Fibroblast of skin of right quadriceps (primary cell): Measurements from ENCODE around the gene SPACA7.
"Not testable (repeated sequence)": the region's sequence is repeated elsewhere in the genome, so short reads cannot be mapped to it uniquely, and the experiment has no call there.

Source experiments
- DNase-seq: peaks from one replicate; pipeline ENCODE4 v3.0.0-alpha.2; 2013

Gene SPACA7

DNA sequence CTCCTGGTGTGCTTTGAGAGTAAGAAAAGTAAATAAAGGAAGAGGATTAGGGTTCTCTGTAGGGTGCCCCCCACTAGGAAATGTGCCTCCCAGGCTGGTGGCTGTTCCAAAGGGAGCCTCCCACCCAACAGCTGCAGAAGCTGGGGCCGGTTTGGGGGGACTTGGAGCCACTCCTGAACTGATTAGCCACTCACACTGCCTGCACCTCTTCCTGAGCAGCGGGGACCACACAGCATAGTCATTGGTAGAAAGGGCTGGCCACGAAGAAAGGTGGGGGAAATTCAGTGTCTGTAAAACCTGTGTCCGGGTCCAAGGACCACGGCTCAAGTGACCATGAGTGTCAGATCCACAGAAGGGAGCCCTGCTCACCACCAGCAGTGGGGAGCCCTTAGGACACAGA is 55.6 kb downstream of the SPACA7 start:
- DNase-seq: no peak

DNA sequence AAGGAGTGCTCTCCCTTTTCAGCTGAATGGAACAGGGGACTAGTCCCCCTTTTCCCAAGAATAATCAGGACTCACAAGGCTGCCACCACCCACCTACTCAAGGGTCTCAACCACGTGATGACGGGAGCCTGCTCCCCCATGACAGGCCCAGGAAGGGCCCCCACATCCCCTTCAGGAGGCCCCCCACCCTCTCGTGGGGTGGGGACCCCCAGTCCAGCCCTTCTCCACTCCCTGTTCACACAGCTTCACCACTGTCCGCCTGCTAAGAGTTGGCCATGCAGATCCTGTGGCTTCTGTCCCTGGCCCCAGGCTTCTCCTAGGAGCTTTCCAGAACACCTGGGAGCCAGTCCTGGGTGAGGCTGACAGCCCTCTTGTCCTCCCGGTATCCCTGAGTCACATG is 56.6 kb downstream of the SPACA7 start:
- not testable (repeated sequence) for DNase-seq

DNA sequence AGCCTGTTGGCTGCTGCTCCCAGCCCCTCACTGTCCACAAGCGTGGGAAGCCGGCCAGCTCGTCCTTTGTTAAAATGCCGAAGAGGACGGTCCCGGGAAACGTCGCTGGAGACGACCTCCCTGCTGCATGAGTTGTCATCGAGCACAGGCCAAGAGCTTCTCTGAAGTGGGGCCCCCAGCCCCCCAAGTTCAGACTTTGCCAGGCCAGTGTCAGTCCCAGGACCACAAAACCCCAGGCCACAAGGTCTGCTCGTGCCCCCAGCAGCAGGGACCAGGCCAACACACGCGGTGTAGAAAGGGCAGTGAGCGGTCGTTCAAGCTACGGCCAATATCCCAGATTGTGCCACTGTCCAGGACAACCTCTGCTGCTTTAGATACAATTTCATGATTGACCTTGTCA is 57.4 kb downstream of the SPACA7 start:
- not testable (repeated sequence) for DNase-seq

DNA sequence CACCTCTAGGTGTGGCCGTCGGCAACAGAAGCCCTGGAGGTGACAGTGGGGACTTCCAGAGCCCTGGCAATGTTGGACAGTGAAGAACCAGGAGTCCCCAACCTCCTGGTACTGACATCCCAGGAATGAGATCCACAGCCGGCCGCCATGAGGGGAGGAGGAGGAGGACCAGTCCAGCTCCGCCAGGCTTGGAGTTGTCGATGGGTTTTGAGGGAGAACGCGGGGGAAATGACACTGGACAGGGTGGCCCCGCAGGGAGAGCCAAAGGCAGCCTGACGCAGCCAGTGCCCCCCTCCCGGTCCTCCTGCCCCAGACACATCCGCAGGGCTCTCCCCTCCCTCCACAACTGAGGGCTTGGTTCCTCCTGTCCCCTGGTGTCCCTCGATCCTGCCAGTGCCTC is 57.9 kb downstream of the SPACA7 start:
- no peak for DNase-seq

DNA sequence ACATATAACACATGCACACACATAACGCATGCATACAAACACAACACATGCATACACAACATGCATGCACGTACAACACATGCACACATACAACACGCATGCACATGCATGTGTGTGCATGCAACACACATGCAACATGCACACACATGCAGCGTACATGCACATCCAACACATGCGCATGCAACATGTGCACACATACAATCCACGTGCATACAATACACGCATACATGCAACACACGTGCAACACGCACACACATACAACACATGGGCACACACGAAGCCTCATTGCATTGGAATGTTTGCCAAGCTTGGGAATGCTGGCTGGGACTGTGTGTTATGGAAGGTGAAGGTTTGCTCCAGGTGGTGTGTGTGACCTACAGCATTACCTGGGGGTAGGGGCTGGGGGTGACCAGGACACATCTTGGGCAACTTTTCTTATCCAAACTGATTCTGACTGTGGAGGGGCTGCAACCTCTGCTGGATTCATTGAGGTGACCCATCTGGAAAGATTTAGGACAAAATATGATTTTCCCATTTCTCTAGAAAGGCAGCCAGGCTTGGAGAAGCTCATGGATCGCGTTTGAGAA is 58.9 kb downstream of the SPACA7 start:
- no peak for DNase-seq

DNA sequence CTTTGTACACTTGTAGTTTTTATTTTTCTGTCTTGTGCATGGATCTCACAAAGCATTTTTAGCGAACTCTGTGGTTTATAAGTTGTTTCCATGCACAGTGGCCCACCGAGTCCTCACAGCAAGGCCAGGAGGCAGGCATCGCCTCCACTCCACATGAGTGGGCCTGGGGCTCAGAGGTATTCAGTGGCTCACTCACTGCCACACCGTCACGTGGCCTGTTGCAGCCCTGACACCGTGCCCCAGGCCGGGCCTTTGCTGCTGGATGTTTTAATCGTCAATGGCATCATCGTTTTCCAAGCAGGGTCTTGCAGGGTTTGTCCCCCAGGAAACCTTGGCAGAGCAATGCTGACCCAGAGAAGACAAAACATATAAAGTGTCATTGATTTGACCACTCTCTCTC is 59.8 kb downstream of the SPACA7 start:
- no peak for DNase-seq

DNA sequence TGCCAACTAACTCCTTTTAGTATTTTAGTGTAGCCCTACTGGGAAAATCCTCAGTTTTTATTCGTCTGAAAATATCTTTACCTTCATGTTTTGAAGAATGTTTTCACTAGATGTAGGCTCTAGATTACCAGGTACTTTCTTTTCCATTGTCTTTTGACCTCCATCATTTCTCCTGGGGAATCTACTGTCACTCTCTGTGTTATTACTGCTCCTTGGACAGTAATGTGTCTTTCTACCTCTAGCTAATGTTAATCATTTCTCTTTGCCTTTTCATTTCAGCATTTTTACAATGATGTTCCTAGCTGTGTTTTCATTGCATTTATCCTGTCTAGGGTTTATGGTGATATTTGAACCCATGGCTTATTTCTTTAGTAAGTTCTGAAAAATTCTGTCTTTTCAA is 61.9 kb downstream of the SPACA7 start:
- DNase-seq: no peak

DNA sequence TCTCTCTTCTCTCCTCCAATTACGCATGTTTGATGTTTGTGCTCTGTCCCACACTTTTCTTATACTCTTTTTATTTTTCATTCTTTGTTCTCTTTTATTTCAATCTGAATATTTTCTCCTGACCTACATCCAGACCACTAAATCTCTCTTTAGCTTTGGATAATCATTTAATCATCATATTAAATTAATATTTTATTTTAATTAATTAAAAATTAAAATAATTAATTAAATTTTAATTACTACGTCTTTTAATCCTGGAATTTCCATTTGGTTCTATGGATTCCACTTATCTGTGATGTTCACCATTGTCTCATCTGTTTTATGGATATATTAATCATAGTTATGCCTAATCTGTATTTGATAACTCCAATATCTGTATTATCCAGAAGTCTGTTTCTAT is 62.4 kb downstream of the SPACA7 start:
- no peak for DNase-seq

DNA sequence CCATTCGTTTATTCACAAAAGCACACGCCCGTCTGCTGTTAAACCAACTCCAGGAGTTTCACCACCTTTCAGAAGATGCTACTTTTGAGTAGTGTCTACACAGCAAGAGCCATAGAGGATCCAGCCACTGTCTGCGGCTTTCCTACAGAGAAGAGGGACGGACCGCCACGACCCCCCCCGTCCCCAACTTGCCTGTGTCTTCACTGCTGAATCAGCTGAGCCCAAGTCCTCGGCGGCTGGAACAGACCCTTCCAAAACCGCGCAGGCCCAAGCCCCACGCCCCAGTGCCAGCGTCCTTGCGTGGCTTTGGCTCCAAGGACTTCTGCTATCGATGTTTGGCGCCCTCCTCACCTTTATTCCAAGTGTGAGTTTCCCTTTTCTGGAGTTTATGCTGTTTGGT is 65.1 kb downstream of the SPACA7 start:
- DNase-seq: no peak

DNA sequence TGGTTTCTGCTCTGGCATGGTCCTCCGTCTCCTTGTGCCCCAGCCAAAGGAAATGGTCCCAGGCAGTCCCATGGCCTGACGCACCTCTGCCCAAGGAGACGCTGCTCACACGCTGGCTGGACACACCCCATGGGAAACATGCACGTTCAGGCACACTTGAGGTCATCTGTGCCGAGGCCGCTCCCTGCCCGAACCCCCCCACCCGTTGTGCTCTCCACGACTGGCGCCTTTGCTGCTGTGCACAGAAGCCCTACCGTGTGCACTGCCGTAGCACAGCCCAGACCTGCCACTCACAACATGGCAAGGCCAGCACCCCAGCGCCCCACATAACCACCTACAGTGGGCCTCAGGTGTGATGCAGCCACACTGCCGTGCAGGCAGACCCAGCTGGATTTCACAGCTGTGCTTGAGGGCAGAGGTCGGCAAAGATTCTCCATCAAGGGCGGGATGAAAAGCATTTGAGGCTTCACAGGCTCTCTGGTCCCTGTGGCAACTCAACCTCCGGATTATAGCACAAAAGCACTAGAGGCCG is 65.7 kb downstream of the SPACA7 start:
- DNase-seq: no peak

DNA sequence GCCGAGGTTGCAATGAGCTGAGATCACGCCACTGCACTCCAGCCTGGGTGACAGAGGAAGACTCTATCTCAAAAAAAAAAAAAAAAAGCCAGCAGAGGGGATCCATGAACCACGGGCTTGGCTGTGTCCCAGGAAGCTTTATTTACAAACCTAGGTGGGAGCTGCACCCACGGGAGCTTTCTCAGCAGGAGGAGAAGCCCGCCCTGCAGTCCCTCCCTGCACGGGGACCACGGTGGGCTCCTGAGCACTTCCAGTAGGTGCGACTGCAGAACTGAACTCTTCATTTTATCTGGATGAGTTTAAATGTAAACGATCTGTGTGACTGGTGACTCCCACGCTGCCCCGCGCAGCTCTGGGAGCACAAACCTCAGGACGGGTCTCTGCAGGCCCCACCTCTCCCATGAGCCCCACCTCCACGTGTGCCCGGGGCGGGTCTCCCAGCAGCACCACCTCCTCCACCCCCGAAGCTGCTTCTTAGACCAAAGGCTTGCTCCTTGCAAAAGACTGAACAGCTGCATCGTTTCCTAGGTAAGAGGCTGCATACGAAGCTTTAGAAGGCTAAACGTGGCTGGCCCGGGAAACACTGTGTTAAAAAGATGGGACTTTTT is 66.4 kb downstream of the SPACA7 start:
- DNase-seq: no peak

DNA sequence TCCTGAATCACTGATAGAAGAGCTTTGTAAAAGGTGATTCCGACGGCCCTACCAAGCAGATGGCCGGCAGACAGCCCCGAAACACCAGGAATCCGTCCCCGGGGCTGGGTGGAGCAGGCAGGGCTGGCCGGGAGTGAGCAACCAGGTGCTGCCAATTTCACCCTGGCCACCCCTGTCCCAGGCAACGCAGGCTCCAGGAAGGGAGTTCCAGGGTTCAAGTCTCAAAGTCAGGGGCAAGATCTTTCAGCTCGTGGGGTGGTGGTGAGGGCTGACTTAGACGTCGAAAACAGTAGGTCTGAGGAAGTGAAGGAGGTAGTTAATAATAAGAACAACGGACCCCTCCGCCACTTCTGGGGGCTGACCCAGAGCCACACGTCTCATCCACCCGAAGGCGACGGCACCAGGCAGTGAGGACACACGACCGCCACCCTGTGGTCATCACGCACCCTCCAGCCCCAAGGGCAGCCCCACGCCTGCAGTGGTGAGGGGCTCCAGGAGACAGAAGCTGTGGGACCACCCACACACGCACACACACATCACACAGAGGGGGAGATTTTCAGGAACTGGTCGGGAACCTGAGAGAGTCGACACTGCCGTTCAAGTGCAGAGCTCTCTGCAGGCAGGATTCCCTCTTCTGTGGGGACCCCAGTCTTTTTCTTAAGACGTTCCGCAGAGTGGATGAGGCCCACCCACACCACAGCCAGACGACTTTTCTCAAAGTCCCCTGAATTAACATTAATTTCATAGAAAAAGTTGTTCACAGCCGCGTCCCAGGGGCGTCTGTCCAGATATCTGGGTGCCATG is 67.2 kb downstream of the SPACA7 start:
- no peak for DNase-seq

DNA sequence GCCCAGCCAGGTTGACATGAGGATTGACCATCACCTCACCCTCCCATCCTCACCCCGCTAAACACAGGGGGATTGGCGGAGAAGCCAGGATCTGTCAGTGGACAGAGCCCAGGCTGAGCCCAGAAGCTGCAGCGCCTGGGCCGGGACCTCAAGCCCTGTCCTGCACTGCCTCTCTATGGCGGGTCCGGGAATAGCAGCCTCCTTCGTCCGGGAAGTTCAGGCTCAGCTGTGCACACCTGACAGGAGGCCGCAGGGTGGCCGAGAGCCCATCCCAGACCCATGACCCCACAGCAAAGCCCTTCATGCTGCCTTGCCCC is 67.8 kb downstream of the SPACA7 start:
- peak; percentile 28 for DNase-seq

DNA sequence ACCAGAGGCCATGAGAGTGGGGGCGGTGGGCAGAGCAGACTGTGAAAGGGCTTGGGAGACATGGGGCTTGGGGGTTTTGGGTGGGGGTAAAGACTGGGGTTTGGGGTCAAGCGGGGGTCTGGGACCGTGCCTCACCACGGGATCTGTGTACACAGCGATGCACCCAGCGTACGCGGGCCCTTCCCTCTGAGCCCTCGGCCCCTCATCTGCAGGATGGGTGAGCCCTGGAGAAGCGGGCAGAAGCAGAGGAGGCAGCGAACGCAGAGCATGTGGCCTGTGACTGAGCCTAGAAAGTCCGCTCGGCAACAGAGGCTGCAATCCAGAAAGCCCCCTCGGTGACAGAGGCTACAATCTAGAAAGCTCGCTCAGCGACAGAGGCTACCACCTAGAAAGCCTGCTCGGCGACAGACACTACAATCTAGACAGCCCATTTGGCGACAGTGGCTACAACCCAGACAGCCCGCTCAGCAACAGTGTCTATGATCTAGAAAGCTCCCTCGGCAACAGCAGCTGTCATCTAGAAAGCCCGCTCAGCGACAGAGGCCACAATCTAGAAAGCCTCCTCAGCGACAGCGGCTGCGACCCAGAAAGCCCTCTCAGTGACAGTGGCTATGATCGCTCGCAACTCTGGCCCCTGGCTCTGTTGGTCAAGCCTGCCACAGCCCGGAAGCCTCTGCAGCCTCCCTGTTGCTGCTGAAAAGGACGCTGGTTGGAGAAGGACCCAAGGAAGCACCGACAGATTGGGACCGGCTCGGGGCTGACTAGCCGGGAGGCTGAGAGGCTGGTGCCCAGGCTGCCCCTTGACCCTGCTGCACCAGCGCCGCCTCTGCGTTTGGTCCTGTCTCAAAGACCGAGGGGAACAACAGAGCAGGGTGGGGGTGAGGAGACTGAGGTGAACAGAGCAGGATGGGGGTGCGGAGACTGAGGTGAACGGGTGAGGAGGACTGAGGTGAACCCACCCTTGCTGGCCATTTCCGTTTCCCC is 68.6 kb downstream of the SPACA7 start:
- no peak for DNase-seq

DNA sequence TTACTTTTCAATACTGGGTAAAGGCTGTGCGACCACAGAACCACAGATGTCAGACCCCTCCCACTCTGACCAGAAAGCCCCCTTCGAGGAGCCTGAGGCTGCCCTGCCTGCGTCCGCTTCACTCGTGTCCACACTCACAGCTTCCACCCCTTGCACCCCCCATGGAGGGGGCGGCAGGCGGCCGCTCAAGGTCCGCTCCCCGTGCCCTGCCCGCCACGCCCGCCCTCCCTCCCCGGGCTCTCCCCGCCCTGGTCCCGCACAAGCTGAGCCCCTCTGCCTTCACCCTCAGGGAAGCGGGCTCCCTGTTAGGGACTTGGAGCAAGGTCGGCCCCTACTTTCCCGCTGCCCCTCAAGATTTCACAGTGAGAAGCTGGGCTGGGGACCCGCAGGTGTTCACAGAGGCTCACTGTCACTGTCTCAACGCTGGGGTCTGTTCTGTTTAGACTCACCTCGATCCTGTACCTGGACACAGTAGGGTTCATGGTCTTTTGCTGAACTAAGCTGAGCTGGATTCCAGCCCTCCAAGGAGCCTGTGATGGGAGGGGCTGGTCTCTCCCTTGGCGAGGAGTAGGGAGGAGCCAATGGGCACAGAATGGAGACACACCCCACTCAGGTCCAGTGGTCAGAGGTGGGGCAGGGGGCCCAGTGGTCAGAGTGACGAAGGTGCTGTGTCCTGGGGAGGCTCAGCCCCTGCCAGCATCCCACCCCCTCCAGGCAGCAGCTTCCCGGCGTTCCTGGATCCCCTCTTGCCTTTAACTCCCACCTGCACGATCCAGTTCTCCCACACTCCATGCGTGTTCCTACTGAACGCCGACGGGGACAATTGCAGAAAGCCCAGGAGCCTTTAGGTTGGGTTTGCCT is 69.5 kb downstream of the SPACA7 start:
- no peak for DNase-seq

DNA sequence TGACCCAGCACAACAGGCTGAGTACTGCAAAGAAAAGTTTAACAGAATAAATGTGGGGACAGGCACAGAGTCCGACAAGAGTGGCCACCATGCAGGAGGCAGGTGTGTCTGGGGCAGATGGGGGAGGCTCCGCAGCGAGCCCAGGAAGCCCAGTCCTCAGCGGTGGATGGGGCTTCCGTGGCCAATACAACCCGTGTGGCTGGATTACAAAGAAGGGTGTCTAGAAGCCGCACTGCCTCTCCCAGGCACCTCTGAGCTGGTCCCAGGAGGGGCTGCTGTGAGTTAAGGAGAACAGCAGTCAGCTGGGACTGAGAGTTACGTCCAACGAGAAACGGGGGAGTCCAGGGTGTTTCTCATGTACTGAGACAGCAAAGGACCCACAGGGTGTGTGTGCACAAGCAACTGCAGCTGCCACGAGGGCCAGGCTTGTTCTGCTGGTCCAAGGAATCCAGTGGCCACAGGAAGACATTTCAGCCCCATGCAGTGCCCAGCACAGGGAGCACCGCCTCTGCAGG is 70.2 kb downstream of the SPACA7 start:
- DNase-seq: no peak

DNA sequence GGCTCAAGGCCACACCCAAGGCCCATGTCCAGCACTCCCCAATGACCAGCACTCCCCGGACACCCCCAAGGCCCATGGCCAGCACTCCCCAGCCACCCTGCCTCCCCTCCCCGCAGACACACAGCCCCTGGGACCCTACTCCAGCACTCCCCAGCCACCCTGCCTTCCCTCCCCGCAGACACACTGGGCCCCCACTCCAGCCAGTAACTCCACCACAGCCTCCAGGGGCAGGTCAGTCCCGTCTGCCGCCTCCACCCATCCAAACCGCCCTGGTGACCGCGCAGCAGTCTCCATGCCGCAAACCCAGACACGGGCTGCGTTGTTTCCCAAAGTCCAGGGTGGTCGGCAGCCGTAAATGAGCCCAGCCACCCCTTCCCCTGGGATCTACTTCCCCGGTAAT is 70.7 kb downstream of the SPACA7 start:
- no peak for DNase-seq

DNA sequence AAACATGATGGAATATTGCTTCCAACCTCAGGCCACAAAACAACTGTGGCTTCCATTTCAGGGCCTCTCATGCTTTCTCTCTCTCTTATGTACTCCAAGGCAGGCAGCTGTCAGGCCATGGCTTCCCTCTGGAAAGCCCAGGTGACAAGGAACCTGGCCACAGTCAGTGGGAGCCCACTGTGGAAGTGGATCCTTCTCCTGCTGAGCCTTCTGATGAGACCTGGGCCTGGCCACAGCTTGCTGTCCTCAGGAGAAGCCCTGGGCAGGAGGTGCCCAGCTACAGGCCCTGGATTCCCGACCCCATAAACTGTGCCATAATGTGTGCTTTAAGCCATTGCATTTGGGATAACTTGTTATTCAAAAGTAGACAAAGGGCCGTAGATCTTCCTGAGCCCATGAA is 71.2 kb downstream of the SPACA7 start:
- DNase-seq: no peak

DNA sequence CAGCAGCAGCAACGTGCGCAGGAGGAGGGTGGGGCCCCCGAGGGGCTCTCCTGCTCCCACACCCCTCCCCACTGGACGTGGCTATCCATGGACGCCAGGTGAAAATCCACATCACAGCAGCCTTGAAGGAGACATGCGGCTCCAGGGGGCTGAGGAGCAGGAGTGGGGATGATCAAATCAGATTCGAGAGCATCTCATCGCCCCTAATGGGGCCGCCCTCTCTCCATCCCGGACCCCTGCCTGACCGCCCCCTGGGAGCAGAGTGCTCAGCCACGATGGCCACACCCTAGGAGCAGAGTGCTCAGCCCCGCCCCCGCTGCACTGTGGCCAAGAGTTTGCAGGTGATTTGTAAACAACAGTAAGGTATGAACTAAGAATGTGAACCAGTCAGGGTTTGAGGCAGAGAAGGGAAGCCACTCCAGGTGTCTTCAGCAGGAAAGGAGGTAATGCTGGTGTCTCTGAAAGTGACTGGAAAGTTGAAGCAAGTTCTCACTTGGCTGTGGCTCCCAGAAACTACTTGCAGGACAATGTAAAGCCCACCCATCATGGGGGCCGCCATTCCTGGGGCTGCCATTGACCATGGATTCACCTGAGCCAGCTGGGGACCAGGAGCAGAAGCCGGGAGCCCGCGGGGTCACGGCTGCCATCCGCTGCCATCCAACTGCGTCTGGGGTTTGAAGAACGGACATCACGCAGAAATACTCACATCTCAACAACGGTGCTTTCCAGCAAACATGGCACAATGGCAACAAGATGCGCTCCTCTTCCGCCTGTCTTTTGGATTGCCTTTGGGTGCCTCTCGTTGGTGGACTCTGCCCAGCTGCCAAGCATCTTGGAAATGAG is 71.8 kb downstream of the SPACA7 start:
- no peak for DNase-seq

DNA sequence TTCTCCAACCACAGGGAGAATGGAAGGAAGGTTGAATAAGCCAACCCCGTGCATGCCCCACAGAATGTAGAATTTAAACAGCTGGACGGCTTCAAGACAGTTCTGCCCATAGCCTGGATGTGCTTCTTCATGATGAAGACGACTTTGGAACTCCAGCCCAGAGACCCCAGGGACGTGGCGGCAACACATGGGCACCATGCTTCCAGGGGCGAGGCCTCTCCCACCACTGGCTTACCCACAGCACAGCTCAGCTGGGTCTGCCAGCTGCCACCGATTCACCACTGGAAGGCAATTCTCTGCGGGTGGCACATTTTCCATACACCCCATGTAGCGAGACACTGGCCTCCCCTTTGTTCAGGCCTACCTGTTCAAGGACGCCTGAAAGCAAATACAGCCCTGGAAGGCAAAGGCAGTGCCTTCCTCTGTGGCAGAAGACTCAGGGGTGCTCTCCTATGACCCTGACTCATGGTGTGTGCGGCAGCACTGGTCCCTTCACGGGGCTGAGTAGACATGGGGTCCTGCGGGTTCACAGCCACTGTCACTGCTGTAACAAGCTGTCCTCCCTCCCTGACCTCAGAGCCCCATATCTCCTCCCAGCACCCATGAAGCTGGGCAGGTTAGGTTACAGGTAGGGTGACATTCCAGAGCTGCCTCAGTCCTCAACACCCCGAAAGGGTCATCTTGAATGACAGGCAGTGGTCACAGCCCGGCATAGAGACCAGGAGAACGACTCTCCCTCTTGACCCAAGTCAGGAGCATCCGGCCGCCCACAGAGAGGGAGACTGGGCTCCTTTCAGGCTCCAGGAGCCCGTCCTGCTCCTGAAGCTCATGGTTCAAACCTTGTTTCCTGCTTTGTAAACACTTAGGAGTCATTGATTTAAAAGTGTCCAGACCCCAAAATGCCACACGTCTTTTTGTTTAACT is 72.7 kb downstream of the SPACA7 start:
- no peak for DNase-seq
